ENCODE measurements around the gene ARHGAP24.
A peak's percentile ranks its signal among the peaks of the same experiment; 100 is the strongest.

Gene ARHGAP24

DNA sequence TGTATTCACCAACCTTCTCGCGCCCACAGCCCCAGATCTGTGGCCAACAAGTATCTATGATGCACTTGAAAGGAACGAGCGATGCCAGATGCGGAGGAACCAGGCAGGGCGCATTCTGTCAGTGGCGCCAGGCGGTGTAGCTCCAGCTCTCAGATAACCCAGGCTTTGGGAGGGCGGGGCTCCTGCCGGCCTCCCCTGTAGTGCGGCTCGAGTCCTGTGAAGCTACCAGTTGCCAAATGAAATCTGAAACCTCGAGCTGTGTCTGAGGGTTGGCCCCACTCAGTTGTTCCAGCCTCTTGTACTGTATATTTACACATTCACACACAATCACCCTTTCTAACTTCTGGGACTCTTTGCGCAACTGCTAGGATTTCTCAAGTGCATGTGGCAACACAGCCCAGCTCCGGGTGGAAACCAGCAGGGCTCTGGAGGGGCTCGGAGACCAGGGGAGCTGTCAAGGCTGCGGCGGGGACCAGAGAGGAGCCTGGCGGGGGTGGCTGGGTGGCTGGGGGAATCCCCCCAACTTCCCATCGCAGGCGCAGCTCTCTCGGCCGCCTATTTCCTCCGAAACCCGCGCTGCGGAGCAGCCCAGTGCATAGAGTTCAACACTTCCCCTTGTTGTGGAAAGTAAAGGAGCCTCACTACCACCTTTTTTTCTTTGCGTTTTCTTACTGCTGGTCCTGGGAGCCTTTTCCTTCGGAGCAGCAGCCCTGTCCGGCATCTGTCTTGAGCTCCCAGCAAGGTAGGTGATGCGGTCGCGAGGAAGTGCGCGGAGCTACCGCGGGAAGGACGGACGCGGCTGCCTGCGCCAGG is at the start of gene ARHGAP24:
ARHGAP24 (plus strand) TSS at position 333 of the 813 bp plus-strand sequence.
- peak; percentile 68 for DNase-seq (ENCODE audit: low spot score)

DNA sequence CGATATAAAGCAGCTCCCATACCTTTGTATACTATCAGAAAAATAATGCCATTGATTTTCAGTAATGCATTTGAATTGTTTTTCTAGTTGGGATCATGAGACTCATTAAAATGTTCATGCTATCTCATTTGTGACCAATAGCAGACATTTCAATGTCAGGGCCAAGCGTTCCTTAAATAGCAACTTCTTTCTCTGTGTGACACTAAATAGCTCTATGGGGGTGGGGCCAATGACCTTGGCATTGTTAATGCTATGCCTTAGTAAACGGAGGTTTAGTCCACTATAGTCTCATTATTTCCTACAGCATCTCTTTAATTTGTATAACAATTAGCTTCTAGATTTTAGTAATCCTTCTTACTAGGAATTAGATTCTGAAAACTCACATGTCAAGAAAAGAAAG is 48.6 kb upstream of the ARHGAP24 start:
- no peak for DNase-seq (ENCODE audit: low spot score)

DNA sequence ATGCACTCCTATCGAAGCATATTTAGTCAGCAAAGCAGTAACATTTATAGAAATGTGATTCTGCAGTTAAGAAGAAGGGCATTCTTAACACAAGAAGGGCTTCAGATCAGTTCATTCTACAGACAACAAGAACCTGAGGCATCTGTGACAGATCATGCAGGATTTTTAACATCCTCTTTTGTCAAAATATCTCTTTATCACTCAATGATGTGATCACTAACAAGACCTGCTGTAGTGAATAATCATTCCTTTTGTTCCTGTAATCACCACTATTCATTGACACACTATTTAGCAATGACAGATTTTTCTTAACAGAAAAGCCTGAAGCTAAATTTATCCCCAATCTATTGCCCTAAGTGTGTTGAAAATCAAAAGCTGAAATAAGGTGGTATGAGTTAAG is 47.8 kb upstream of the ARHGAP24 start:
- DNase-seq (ENCODE audit: low spot score), result no peak

DNA sequence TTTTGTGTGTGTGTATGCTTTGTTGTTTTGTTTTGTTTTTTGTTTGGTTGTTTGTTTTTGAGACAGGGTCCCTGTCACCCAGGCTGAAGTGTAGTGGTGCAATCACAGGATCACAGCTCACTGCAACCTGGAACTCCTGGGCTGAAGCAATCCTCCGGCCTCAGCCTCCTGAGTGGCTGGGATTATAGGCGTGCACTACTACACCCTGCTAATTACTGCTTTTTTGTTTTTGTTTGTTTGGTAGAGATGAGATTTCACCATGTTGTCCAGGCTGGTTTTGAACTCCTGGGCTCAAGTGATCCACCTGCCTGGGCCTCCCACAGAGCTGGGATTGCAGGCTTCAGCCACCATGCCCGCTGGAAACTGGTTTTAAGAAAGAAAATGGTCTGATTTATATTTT is 44.7 kb upstream of the ARHGAP24 start:
- no peak for DNase-seq (ENCODE audit: low spot score)

DNA sequence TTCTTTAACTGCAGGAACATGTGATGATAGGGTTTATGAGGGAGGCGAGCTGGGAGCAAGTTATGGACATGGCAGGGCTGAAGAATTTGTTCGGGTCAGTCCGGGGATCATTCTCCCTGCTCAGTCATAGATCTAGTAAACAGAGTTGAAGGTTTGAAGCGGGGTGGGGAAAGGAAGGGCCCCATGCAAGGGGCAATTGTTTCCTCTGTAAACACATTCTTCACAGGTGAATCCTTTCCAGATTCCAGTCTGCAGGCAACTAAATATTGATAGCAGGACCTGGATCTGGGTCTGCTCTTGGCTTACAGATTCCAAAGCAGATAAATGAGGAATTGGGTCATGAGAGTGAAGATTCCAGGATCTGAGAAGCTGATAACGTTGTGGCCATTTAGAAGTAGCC is 44.3 kb upstream of the ARHGAP24 start:
- no peak for DNase-seq (ENCODE audit: low spot score)

DNA sequence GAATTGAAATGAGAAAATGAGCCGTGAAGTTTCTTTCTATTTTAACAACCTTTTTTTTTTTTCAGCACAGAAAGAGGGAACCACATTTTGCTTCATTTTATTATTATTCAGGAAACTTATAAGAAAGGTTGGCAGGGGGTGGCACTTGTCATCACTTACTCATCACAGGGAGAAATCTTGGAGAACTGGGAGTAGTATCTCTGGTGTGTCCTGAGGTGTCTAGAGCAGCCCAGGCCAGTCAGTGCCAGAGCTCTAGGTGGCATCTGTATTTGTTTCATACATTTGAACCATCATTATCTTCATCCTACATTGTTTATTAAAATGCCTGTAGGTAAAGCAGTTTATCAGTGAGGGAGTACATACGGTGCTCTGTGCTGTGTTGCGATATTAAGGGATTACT is 43.8 kb upstream of the ARHGAP24 start:
- no peak for DNase-seq (ENCODE audit: low spot score)

DNA sequence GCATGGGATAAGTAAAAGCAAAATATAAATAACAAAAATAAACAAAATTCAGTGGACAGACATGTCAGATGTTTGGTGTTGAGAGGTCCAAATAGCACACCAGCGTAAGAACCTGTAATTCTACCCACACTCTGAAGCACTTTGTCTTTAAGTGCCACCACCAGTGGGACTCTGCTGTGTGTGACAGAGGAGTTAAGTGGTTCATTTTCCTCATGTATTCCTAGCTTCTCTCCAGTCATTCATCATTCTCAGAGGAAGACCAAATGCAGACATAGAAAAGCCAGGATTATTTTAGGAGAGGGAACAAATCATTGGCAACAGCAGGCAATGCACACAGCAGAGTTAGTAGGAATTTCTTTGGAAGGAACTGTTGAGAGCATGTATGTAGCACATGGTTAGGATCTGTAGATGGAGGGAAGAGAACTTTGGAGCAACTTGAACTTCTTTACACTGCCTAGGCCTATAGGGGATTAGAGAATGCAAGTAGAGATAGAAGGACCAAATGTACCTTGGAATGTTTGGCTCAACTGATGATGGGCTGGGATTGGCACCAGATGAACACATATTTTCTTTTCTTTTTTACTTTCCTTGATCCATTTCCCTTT is 43.0 kb upstream of the ARHGAP24 start:
- no peak for DNase-seq (ENCODE audit: low spot score)

DNA sequence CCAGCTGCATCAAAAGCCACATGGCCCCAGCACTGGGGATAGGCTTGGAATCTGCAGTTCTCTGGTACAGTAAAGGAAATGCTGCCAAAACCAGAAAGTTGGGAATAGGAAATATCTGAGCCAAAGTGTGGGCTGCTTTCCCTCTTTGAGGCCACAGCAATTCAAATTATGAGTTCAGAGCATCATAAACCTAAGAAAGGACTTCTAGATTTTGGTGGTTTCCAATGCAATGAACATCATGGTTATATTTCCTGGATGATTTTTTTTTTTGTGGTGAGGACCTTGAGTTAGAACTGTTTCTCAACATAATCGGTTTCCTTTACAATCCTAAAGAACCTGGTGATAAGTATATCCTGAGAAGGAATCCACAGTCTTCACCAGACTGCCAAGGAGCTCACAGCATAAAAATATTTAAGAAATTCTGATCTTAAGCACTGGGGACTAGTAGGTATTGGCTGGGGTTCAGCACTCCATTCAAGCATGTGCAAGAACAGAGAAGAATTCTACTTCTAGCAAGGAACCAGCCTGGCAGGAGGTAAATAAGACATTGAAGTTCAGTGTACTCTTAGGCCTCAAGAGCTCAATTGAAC is 29.8 kb upstream of the ARHGAP24 start:
- DNase-seq (ENCODE audit: low spot score), result no peak

DNA sequence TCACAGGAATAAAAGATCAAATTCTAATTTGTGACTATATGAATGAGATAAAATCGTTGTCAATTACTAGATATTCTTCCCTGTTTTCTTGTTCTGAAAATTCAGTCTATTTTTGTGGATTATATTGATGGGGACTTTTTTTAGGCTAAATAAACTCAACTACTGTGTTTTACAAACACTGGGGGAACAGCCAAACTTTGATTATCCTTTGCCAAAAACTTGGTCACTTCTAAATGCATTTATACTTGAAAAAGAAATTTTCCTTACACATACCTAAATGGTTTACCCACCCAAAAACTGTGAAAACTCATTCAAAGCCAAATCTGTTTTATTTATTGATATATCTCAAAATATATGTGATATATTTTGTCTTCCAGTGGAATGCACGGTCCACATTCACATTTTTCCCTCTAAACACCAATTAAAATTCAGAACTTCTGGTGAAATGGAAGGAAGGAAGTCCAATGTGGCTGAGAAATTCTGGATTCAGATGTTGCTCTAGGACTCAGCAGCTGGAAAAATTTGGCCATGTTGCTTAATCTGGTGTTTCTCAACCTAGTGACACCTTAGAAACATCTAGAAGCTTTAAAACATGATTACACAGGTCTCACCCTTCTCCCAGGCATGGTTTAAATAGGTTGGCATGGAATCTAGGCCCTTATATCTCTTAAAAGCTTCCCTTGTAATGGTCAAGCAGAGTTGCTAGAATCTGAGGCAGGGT is 28.6 kb upstream of the ARHGAP24 start:
- DNase-seq (ENCODE audit: low spot score), result no peak

DNA sequence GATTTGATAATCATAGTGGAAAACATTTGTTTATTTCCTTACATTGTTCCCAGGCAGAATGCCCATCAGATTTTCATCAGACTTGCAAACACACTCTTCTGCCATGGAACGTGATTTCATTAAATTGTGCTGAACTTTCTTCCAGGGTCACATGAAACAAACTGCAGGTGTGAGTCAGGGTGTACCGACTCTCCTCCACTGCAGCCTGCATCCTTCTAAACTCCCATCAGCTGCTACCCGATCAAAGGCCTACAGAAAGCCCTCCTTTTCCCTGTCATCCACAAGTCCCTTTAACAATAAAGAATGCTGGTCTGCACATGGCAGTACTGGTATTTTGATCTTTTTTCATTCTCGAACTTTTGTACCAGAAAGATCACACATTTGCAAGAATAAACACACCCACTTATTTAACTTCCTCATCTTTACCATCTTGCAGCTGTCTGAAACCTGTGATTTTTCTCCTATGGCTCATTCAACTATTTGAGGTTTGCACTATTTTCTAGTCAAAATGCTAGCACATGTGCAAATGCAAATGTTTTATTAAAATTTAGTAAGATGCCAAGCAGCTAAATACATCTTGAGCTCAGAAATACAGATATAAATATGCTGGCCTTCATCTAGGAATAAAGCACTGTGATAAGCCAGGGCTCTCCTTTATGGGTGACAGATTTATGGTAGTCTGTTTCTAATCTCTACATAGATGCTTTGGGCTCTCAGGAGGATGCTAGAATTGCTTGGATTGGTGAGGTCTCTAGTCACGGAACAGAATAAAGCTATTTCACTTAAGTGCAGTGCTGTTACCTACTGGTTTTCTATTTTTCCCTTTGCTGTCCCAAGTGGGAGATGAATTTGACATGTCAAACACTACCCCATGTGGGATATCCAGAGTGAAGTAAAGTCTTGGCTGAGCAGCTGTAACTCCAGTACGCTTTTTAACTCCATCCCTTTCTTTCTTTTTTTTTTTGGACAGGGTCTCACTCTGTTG is 25.8 kb upstream of the ARHGAP24 start:
- no peak for DNase-seq (ENCODE audit: low spot score)

DNA sequence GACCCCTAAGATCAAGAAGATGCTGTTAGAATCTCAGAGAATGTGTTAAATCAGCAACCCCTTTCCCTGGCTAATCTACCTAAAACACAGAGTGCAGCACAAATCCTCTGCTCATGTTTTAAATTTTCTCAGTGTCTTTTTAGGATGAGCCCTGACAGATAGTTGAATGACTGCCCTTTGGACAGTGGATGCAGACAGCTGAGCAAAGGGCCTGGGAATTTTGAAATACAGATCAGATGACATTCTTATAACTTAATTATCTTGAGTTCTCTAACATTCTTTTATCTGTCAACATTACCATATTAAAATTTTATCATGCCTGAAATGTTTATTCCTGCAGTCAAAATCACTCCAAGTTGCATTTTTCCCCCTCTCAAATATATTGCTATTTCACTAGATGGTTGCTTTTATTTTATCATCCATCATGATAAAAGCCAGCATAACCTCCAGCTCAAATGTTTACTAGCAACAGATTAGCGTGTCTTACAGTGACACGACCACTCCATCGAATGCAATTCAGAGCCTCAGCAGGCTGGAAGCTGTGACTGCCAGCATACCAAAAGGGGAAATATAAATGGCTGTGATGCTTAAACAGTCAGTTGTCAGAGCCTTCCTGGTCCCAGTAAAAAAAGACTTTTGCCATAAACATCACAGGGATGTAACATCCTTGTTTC is 22.8 kb upstream of the ARHGAP24 start:
- no peak for DNase-seq (ENCODE audit: low spot score)

DNA sequence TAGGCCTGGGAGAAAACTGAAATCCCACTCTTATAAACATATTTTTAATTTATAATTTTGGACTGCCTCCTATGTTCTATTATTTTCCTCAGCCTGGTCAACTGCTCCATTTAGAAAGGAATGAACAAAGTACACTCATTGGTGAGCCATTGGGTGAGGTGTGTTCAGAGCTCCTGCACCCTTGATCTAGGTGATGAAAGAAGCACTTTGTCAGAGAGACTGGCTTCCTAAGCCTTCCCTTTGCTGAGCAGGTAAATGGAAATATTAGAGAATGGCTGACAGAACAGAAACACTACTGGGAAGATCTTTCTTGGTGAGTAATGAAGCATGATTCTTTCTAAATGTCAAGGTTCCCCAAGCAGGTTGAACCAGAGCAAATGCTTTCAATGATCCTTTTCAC is 19.0 kb upstream of the ARHGAP24 start:
- DNase-seq (ENCODE audit: low spot score), result no peak

DNA sequence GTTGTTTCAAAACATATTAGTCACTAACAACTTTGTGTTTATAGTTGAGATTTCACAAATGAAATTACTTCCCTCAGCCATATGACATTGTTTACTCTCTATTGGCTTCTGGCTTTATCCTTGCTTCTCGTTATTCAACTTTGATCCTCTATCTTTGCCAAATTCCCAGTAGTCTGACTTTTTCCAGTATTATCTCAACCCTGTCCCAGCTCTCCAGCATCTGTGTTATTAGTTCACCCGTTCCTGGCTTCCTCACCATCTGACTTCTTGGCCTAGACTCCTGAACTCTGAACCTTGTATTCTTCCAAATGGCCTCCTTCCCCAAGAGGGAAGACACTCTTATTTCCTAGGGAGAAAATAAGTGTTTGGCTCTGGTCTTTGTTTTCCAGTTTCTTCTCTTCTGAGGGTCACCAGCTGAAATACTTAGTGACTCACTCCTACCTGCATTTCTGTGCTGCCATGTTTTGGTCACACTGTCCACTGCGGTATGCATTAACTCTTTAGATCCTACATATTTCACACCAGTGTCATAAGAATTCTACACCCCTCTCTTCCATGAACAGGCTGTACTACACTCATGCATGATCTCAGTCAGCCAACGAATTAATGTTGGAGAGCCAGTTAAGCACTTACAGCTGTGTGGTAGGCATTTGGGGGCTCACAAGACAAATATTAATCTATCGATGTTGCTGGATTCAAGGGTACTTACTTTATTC is 17.0 kb upstream of the ARHGAP24 start:
- no peak for DNase-seq (ENCODE audit: low spot score)

DNA sequence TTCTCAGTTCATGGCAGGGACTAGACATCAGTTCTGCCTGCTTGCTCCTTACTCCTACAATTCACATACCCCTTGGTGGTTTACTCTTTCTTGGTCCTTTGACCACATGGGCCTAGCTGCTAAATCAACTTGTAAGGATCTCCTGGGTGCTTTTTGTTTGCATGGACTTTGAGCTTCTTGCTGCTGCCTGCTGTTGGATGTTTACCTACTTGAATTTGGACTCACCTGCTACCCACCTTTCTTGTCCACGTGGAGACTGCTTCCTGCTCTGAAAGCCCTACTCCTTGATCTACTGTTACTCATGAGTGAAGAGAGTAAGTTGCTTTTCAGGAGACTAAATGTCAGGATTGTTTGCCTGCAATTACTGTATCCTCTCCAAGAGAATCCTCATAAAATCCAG is 15.2 kb upstream of the ARHGAP24 start:
- DNase-seq (ENCODE audit: low spot score), result no peak

DNA sequence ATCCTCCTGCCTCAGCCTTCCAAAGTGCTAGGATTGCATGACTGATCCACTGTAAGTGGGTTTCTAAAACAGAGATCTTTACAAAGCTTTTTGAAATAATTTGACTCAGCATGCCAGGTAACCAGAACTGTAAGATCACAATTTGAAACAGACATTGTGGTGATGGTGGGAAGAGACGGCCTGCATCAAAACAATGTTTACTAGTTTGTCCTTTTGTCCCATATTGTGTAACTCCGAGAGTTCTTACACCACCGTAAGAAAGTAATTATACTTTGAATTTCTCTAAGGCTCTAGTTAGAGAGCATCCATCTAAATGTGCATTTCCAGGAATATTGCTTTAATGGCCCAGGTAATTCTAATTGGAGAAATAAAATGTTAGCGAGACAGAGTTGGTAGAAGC is 594 bp upstream of the ARHGAP24 start:
- DNase-seq (ENCODE audit: low spot score), result no peak

DNA sequence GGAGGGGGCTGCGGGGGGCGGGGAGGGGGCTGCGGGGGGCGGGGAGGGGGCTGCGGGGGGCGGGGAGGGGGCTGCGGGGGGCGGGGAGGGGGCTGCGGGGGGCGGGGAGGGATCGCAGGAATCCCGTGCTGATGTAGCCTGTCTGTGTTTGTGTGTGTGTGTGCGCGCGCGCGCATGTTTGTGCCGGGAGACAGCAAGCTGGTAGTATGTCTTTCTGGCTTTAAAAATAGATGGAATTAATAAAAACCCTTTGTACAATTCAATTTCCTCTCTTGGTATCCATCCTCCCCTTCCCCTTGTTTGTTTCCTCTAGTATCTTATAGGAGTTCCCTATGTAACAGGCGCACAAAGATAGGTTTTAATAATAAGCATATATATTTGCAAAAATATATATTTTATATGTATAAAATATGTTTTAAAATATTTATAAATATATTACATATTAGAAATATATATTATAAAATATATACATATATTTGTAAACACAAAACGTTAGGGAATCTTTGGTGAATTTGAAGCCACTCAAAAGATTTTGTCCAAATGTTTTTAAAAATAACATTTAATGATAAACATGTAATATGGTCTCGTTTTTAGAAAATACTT is 782 bp downstream of the ARHGAP24 start:
- DNase-seq (ENCODE audit: low spot score), result no peak

DNA sequence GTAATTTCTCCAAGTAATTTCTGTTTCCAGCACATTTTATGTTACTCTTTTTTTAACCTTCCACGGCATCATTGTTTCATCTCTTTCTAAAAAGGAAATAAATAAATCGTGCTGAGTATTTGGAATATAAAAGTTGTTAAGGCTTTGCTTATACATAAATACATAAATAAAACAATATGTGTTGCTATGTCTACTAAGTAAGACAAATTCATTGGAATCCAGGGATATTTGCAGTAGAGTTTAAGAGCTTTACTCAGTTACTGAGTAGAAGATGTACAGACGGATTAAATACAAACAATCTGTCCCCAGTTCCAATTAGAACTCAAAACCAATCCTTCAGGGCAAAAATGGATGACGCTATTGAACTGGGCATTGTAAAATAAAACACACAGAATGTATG is 1.4 kb downstream of the ARHGAP24 start:
- no peak for DNase-seq (ENCODE audit: low spot score)

DNA sequence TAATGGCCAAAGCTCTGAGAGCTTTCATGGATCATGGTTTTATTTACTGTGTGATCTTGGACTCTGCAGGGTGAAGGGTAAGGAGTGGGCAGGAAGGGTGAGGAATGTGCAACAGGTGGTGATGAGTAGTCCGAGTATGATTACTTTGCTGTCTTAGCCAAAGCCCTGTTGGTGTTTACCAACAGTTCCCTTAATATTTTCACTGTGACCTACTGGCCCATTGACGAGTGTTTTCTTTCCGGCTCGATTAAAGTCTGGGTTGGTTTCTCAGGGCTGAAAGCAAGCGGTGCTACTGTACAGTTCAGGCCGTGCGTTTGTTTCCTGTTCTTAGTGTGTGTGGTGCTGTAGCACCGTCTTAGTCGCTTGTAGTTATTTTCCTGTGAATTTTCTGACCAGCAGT is 2.6 kb downstream of the ARHGAP24 start:
- DNase-seq (ENCODE audit: low spot score), result no peak

DNA sequence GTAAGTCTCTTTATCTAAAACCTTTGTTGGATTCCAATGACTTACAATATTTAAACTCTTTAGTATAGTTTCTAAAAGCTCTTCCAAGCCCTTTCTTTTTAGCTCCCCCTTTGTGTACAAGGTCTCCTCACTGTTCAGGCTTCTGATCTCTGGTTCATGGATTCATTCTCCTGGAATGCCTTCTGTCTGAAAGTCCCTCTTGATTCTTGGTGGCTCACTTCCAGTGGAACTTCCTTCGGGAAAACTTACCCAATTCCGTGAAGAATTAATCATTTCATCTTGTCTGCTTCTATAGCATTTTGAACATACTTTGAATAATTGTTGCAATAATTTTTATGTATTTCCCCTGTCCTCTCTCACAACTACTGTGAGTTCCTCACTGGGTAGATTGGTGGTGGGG is 3.6 kb downstream of the ARHGAP24 start:
- no peak for DNase-seq (ENCODE audit: low spot score)
